IPS-NIHi7 (cell line): Measurements from ENCODE around the gene TRIM8.
"Not testable (repeated sequence)": the region's sequence is repeated elsewhere in the genome, so short reads cannot be mapped to it uniquely, and the experiment has no call there.

Source experiments
- DNase-seq: peaks from one replicate; pipeline ENCODE4 v3.0.0; 2012; ENCODE audit warnings: mixed read lengths; ENCODE audit errors: extremely low spot score

The TRIM8 gene

GRCh38 chr10:102670871-102671434 lies 26.7 kb downstream of the TRIM8 start:
- DNase-seq, result no peak

GRCh38 chr10:102673236-102673818 lies 29.0 kb downstream of the TRIM8 start:
- no peak for DNase-seq

GRCh38 chr10:102673819-102674511 lies 29.7 kb downstream of the TRIM8 start:
- peak; percentile 36 for DNase-seq

GRCh38 chr10:102674566-102674965 lies 30.3 kb downstream of the TRIM8 start:
- DNase-seq, result peak; percentile 16

GRCh38 chr10:102675011-102675665 lies 30.9 kb downstream of the TRIM8 start:
- peak; percentile 17 for DNase-seq

GRCh38 chr10:102675666-102676533 lies 31.6 kb downstream of the TRIM8 start:
- peak; percentile 8 for DNase-seq

- peak; percentile 2 for DNase-seq
Measured at GRCh38 chr10:102676534-102677315, 32.4 kb downstream of the TRIM8 start.

GRCh38 chr10:102677331-102678067 lies 33.2 kb downstream of the TRIM8 start:
- DNase-seq, result no peak

- no peak for DNase-seq
Measured at GRCh38 chr10:102678068-102678400, 33.8 kb downstream of the TRIM8 start.

GRCh38 chr10:102678842-102679289 lies 34.6 kb downstream of the TRIM8 start:
- peak; percentile 91 for DNase-seq

GRCh38 chr10:102679596-102679995 lies 35.3 kb downstream of the TRIM8 start:
- DNase-seq, result no peak

- no peak for DNase-seq
Measured at GRCh38 chr10:102681696-102682095, 37.4 kb downstream of the TRIM8 start.

- no peak for DNase-seq
Measured at GRCh38 chr10:102682416-102682815, 38.1 kb downstream of the TRIM8 start.

GRCh38 chr10:102682981-102683380 lies 38.7 kb downstream of the TRIM8 start:
- no peak for DNase-seq

GRCh38 chr10:102683736-102684135 lies 39.5 kb downstream of the TRIM8 start:
- no peak for DNase-seq

- no peak for DNase-seq
Measured at GRCh38 chr10:102691285-102692066, 47.2 kb downstream of the TRIM8 start.

GRCh38 chr10:102695401-102695800 lies 51.1 kb downstream of the TRIM8 start:
- DNase-seq, result not testable (repeated sequence)

GRCh38 chr10:102696736-102697135 lies 52.5 kb downstream of the TRIM8 start:
- DNase-seq, result no peak

GRCh38 chr10:102698894-102699293 lies 54.6 kb downstream of the TRIM8 start:
- no peak for DNase-seq
